ENCODE results near the gene SPDYE6.
A peak's percentile ranks its signal among the peaks of the same experiment; 100 is the strongest.
"Not testable (repeated sequence)": the region's sequence is repeated elsewhere in the genome, so short reads cannot be mapped to it uniquely, and the experiment has no call there.

Gene SPDYE6
- 0 reads per million in 2 experiments for total RNA-seq

DNA sequence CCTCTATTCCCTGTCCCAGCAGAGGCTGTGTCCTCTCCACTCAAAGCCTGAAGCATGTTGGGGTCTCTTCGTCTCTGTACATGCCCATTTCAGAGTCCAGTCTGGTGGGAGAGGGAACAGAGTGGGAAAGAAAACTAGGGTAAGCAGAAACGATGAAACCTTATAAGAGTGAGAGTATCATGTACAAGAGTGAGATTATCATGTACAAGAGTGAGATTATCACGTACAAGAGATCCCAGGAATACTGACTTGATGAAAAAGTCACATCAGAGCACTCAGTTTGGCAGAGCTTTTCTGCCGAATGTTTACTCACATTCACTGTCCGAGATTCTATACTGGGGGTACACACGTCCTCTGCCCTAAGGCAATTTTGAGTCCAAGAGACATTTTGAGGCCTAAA lies at the start of gene SPDYE6:
Gene SPDYE6 (minus strand): TSS at position 101 of the 400 bp plus-strand sequence. CDS start 421 bp downstream, outside the sequence.
- not testable (repeated sequence) for DNase-seq (ENCODE audit: low read depth)

DNA sequence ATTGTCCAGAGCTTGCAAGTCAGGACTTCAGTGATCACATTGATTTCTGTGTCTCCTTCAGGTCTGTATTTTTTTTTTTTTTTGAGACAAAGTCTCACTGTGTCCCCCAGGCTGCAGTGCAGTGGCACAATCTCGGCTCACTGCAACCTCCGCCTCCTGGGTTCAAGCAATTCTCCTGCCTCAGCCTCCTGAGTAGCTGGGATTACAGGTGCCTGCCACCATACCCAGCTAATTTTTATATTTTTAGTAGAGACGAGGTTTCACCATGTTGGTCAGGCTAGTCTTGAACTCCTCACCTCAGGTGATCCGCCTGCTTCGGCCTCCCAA lies 48.6 kb upstream of the SPDYE6 start:
- DNase-seq (ENCODE audit: low read depth), result not testable (repeated sequence)

DNA sequence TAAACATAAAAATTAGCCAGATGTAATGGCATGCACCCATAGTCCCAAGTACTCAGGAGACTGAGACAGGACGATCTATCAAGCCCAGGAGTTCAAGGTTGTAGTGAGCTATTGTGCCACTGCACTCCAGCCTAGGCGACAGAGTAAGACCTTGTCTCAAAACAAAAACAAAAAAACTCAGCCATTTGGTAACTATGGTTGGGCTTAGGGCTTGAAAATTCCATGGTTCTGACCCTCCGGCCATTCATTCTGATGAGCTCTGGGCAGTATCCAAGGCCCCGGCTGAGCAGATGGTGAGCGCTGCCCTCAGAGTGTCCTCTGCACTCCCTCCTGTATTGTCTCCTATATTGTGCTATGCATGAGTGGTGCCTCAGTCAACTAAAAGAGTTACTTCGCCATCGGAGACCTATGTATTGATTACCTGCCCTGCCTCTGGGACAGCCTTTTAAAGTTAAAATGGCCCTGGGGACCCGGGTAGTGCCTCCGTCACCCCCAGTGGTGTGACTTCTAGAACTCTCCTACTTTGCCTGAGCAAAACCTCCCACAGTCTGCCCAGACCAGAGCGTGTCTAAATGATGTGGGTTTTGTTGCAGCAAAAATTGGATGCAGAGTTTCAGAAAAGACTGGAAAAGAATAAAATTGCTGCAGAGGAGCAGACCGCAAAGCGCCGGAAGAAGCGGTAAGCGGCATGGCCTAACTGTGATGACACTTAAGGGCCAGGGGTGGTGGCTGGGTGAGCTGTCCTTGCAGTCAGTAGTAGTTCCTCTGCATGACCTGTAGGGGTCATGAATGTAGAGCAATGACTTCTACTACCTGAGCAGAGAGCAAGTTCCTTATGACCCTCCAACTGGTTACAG lies 48.0 kb upstream of the SPDYE6 start:
- DNase-seq (ENCODE audit: low read depth), result peak; percentile 25

DNA sequence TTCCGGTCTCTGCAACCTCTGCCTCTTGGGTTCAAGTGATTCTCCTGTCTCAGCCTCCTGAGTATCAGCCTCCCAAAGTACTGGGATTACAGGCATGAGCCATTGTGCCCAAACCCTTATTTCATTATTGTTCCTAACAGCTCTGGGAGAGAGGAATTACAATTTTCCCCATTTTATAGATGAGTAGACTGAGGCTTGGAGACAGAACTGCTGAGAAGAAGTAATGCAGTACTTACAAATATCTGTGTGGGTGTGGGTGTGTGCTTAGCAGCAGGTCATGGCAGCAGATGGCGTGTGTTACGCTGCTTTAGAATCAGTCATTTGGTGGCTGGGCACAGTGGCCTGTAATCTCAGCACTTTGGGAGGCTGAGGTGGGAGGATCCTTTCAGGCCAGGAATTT lies 47.3 kb upstream of the SPDYE6 start:
- no peak for DNase-seq (ENCODE audit: low read depth)

GRCh38 chr7:102400360-102400759 lies 44.1 kb upstream of the SPDYE6 start:
- DNase-seq (ENCODE audit: low read depth), result no peak

DNA sequence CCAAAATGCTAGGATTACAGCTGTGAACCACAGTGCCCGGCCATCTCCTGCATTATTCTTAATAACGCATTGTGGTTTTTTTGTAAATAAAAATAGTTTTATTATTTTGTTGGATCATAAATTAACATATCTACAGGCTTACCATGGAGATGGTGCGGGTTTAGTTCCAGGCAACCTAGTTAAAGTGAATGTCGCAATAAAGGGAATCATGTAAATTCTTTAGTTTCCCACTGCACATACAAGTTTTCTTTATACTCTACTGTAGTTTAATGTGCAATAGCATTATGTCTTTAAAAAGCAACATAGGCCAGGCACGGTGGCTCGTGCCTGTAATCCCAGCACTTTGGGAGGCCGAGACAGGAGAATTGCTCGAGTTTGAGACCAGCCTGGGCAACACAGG lies 42.3 kb upstream of the SPDYE6 start:
- DNase-seq (ENCODE audit: low read depth), result no peak

DNA sequence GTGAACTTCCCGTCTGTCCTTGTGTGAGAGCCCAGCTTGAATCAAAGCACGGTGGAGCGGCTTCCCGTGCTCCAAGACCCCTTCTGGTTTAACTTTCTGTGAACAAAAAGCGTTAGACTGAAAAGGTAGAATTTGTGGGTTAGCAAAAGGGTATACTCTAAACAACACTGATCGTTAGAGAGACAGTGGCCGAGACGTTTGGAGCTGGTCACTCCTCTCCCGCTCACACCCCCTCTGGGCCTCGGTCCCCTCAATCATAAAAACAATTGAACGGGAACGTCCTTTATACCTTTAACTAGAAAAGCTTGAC lies 40.4 kb upstream of the SPDYE6 start:
- no peak for DNase-seq (ENCODE audit: low read depth)

- peak; percentile 88 for DNase-seq (ENCODE audit: low read depth)
Measured at GRCh38 chr7:102395873-102396709, 39.8 kb upstream of the SPDYE6 start, which contains the start of gene PRKRIP1. TSS of gene PRKRIP1 (plus strand) at chr7:102396363. CDS start at chr7:102396412, 49 bp downstream.

GRCh38 chr7:102395592-102395872 lies 39.3 kb upstream of the SPDYE6 start:
- no peak for DNase-seq (ENCODE audit: low read depth)

- DNase-seq (ENCODE audit: low read depth), result no peak
Measured at GRCh38 chr7:102393467-102393866, 37.2 kb upstream of the SPDYE6 start.

DNA sequence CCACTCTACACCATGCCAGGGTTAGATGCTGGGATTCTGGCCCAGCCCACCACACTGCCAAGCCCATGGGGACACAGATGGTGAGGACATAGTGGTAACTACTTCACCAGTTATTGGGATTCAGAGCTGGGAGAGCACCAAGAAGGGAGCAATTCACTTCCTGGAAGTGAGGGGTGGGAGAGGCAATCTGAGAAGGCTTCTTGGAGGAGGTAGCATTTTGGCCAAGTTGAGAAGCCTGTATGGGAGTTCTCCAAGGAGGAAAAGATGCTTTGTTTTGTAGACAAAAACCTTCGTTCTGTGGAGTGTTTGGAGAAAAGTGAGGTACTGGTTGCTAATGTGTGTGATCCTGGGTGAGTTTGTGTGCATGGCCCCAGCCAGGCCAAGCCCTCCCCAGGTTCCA lies 36.1 kb upstream of the SPDYE6 start:
- no peak for DNase-seq (ENCODE audit: low read depth)

- peak; percentile 54 for DNase-seq (ENCODE audit: low read depth)
Measured at GRCh38 chr7:102390697-102391484, 34.6 kb upstream of the SPDYE6 start.

DNA sequence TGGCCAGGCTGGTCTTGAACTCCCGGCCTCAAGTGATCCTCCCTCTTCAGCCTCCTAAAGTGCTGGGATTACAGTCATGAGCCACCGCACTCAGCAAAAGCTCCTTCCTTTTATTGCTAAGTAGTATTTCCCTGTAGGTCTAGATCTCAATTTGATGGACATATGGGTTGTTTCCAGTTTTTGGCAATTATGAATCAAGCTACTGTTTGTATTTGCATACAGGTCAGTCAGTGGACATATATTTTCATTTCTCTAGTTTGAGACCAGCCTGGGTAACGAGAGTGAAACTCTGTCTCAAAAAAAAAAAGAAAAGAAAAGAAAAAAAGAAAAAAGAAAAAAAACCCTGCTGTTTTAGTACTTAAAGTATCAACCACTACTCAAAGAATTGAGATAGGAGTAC lies 33.6 kb upstream of the SPDYE6 start:
- DNase-seq (ENCODE audit: low read depth), result no peak

- no peak for DNase-seq (ENCODE audit: low read depth)
Measured at GRCh38 chr7:102387064-102387463, 30.8 kb upstream of the SPDYE6 start.

DNA sequence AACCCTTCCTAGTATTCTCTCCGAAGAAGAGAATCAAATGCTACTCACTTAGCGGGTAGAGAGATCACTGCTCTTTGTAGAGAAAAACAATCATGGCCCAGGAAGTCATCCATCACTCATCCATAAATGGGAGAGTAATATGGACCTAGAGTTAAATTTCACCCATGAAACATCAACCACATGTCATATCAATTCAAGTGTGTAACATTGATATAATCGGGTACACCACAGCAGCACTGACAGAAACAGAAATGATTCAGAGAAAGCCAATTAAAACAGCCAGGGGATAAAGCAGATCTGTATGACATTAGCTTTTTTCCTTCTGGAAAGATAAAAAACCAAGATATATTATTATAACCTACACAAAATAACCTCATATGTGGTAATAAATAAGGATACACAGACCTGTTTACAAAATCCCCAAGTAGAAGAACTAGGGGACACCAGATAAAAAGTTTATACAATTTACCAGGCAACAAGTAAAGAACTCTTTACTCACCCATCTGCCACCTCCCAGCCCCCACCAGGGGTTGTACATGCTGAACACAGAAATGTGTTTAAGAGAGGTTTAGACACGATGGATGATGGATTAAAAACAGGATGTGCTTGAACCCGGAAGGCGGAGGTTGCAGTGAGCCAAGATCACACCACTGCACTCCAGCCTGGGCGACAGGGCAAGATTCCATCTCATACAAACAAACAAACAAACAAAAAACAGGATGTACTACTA lies 25.6 kb upstream of the SPDYE6 start:
- not testable (repeated sequence) for DNase-seq (ENCODE audit: low read depth)

DNA sequence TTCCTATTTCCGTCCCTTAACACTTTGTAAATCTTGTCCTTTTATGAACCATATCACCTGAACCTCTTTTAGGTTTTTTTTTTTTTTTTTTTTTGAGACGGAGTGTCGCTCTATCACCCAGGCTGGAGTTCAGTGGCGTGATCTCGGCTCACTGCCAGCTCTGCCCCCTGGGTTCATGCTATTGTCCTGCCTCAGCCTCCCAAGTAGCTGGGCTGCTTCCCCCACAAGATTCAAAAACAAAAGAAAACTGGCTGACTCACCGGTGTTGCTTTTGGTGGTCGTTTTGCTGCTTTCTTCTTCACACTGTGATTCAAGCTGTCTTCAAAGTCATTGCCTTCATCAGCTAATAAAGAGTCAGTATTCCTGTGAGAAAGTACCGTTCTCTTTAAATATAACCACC lies 24.6 kb upstream of the SPDYE6 start:
- not testable (repeated sequence) for DNase-seq (ENCODE audit: low read depth)

DNA sequence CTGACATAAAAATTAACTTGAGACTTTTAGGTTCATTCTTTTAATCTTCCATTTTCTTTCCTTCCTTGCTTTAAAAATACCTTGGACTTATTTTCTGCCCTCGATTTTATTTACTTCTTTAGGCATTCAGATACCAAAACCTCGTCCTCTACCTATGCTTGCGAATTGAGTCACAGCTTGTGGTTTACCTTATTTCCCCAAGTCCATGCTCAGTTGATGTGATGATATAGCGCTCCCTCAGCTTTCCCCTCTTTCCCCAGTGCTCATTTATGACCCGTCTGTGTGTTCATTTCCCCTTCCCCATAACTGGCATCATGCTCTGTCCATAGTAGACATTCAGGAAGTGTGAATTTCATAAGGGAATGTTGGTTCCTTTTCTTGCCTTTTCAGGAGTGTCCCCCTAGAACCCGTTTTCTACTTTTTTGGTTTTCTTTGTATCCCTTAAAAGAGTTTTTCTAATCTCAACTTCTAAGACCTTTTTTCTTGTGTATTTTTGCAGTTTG lies 20.8 kb upstream of the SPDYE6 start:
- no peak for DNase-seq (ENCODE audit: low read depth)

- DNase-seq (ENCODE audit: low read depth), result not testable (repeated sequence)
Measured at GRCh38 chr7:102372796-102373195, 16.6 kb upstream of the SPDYE6 start.

GRCh38 chr7:102370038-102370437 lies 13.8 kb upstream of the SPDYE6 start:
- not testable (repeated sequence) for DNase-seq (ENCODE audit: low read depth)

DNA sequence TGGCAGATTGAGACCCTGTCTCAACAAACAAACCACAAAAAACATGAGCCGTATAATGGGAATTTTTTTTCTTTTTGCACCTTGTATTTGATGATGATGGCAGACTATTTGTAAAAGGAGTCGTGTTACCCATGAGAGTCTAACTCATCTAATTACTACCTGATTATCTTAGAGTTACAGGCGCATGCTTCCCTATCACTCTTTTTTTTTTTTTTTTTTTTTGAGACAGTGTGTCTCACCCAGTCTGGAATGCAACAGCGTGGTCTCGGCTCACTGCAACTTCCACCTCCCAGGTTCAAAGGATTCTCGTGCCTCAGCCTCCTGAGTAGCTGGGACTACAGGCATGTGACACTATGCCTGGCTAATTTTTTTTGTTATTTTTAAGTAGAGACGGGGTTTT lies 9.1 kb upstream of the SPDYE6 start:
- DNase-seq (ENCODE audit: low read depth), result not testable (repeated sequence)

DNA sequence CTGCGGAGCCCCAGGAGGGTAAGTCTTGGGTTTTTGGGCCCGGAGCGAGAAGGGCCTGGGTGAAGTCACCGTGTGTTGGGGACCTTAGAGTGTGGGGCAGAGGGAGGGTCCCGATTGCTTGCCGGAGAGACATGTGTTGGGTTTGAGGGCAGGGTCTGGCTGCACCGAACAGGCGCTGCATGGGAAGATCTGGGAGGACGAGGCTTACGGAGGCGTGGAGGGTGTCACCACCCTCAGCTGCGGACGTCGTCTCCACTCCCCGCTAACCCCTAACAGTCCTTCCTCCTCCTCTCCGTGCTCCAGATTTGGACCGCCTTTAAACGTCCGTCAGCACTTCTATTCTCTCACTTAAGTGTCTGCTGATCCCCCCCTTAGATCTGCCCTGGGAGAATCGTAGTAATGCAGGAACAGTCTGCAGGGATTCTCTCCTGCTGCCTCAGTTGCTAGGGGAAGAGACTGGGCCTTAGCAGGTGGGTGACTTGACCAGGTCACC lies 8.2 kb upstream of the SPDYE6 start:
- not testable (repeated sequence) for DNase-seq (ENCODE audit: low read depth)
